ENCODE results near the gene AURKA.

DNA sequence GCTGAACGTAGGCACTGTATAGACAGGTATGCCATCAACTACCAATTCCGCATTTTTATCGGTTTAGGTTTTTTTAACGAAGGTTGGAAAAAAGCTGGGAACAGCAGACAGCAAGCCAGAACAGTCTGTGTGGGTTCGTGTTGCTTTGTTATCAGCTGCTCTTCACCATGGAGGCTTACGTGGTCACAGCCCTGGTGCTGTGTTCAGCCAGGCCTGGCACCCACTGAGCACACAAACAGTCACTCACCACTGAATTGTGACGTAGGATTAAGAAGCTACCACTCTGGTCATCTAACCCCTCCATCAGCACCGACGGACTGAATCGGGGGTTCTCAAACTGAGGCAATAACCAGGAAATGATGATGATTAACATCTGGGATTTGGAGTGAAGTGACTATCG lies 20.0 kb downstream of the AURKA start:
- TF ChIP-seq POLR2AphosphoS5 (IDR thresholded peaks at IDR 0.05; ENCODE audit: borderline replicate concordance, low read depth, low read length) (no peak), EZH2 (IDR thresholded peaks at IDR 0.05) (no peak), FOXP2 (optimal IDR thresholded peaks at IDR 0.05; ENCODE audit: control extremely low read depth, extremely low read length, insufficient read depth) (no peak)

All from SK-N-MC (cell line).